ENCODE results near the gene MAGI2.
"Not testable (repeated sequence)": the region's sequence is repeated elsewhere in the genome, so short reads cannot be mapped to it uniquely, and the experiment has no call there.

Gene MAGI2

DNA sequence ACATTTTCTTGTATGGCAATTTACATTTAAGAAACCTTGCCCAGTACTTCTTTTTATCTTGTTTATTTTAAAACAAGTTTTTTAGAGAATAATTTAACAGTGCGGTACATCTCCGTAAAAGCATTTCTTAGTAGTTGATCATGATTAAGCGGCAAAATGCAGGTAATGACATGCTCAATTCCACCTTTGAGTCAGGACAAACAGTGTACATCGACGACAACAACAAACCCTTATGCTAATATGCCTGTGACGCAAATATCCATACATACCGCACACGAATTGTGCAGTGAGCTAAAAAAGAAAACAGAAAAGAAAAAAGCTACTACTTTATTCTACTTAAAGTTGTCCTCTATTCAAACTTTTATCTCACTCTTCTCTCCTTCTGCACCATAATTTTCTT, 1.9 kb downstream of the MAGI2 start:
- DNase-seq (ENCODE audit: low read depth, low spot score): no peak

DNA sequence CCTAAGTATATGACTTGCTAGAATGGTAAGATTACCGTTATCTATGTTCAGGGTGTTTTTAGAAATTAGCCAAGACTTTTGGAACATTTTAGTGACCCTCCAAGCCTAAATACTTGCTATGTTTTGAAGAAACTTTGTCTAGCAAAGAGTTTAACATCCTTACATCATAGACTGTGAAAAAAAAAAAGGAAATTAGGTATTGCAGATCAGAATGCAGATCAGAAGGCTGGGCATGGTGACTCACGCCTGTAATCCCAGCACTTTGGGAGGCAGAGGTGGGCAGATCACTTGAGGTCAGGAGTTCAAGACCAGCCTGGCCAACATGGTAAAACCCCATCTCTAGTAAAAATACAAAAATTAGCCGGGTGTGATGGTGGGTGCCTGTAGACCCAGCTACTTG, 10.7 kb downstream of the MAGI2 start:
- not testable (repeated sequence) for DNase-seq (ENCODE audit: low read depth, low spot score)

DNA sequence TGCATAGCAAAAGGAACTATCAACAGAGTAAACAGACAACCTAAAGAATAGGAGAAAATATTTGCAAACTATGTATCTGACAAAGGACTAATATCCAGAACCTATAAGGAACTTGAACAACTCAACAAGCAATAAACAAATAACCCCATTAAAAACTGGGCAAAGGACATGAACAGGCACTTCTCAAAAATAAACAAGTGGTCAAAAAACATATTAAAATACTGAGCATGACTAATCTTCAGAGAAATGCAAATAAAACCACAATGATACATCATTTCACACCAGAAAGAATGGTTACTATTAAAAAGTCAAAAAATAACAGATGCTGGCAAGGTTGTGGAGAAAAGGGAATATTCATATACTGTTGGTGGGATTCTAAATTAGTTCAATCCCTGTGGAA, 17.1 kb downstream of the MAGI2 start:
- no peak for DNase-seq (ENCODE audit: low read depth, low spot score)

DNA sequence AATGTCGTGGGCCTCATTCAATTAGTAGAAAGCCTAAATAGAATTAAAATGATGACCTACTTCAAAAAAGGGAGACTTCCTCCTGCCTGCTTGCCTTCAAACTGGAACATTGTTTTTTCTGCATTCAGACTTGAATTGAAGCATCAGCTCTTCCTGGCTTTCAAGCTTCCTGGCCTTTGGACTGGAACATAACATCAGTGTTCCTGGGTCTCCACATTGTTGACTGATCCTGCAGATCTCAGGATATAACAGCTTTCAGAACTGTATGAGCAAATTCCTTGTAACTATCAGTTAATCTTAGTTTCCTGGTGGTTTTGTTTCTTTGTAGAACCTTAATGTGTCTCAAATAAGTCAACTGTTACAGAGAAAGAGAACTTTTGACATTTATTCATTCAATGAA, 18.6 kb downstream of the MAGI2 start:
- DNase-seq (ENCODE audit: low read depth, low spot score): no peak

DNA sequence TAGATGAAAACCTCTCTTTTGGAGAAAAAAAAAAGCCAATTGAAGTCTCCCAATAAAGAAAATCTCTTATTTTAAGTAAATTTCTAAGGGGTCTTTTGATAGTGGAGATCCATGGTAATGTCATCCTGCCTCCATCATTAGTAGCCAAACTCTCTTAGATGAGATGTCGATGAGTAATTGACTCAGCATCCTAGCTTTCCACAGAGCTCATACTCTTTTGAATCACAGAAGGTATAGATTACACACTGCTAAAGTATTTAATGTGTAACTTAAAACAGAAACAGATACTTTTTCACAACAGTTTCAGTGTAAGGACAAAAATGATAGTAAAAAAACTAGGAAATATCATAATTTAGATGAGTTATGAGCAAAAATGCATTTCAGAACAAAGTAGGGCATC, 19.4 kb downstream of the MAGI2 start:
- DNase-seq (ENCODE audit: low read depth, low spot score): no peak

GRCh38 chr7:79430391-79430790, 23.1 kb downstream of the MAGI2 start:
- no peak for DNase-seq (ENCODE audit: low read depth, low spot score)

DNA sequence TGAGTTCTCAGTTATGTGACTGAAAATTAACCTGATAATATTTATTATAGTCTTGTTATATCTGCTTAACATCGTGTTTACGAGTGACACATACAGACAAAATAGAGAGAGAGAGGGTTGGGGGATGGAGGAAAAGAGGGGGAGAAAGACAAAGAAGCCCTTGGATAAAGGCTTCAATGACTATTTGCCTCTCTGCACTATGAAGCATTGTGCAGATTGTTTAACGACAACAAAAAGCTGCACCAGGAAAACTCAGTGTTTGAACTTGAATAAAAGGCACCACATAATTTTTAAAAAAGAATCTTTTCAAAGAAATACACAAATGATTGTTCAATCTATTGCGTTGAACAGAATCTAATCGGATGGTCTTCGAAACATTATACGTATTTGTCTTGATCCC, 27.8 kb downstream of the MAGI2 start:
- no peak for DNase-seq (ENCODE audit: low read depth, low spot score)

- DNase-seq (ENCODE audit: low read depth, low spot score): no peak
Observed at GRCh38 chr7:79421751-79422150, 31.7 kb downstream of the MAGI2 start.

DNA sequence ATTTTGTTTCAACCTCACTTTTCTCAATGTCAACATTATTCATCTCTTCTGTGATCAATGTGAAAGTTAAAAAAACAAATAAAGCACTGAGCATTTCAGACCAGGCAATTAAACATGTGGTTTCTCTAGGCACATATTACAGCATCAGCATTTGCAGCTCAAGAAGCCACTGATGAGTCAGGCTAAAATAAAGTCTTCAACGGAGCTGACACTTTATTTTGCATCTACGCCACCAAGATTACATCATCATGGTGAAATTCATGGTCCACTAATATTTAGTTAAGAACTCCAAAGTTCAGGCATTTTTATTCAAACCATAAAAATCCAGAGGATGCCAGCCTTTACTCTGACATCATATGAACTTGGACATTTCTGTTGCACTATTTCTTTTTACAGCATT, 33.0 kb downstream of the MAGI2 start:
- no peak for DNase-seq (ENCODE audit: low read depth, low spot score)

DNA sequence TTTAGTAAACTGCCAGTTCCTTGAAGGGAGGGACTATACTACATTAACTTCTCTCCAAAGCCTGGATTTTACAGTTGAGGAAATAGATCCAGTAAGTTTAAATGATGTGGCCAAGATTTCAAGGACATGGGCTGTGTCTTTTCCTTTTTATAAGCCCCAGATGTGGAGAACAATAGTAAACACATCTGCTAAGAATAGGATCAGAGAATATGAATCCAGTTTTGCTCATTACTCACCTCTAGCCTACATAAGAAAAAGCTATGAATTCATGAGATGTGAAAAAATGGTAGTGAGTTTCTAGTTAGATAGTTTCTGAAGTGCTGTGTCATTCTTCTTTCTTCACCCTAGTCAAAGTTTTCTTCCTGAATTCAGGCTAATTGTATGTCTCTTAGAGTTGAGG, 38.6 kb downstream of the MAGI2 start:
- DNase-seq (ENCODE audit: low read depth, low spot score): no peak

DNA sequence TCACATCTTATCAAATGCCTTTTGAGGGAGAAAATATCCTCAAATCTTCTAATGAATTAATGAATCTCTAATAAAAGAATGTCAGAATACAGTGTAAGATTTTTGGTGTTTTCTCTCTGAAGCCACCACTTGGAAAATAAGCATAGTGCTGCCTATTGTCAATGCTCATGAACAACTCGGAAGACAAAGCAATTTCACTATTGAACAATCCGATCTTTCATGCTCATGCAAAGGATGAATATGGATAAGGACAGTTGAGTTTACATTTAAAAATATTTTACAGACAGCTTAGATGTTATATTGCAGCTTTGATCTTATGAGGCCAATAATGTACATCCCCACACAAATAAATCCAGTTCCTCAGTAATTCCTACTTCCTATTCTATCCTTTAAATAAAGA, 40.6 kb downstream of the MAGI2 start:
- no peak for DNase-seq (ENCODE audit: low read depth, low spot score)

- DNase-seq (ENCODE audit: low read depth, low spot score): no peak
Observed at GRCh38 chr7:79412438-79412837, 41.0 kb downstream of the MAGI2 start.

- DNase-seq (ENCODE audit: low read depth, low spot score): no peak
Observed at GRCh38 chr7:79410345-79410744, 43.1 kb downstream of the MAGI2 start.

DNA sequence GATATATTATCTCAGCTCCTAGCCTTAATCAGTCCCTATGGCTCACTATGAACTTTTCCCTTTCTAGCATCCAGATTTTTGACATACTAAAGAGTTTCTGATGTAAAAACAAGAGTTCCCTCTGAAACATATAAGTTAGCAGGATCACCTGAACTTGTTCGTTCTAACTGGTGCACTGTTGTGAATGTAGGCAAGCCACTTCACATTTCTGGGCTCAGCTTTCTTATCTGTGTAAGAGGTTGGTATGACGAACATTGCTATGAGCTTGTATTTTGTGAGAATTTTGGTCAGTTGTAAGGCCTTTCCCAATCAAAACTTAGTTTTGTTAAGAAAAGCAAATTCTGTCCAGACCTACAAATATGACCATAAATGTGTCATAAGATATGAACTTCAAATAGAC, 46.1 kb downstream of the MAGI2 start:
- no peak for DNase-seq (ENCODE audit: low read depth, low spot score)

- no peak for DNase-seq (ENCODE audit: low read depth, low spot score)
Observed at GRCh38 chr7:79406371-79406770, 47.1 kb downstream of the MAGI2 start.

- DNase-seq (ENCODE audit: low read depth, low spot score): no peak
Observed at GRCh38 chr7:79405368-79405767, 48.1 kb downstream of the MAGI2 start.

GRCh38 chr7:79403879-79404278, 49.6 kb downstream of the MAGI2 start:
- no peak for DNase-seq (ENCODE audit: low read depth, low spot score)

- DNase-seq (ENCODE audit: low read depth, low spot score): no peak
Observed at GRCh38 chr7:79403451-79403850, 50.0 kb downstream of the MAGI2 start.

DNA sequence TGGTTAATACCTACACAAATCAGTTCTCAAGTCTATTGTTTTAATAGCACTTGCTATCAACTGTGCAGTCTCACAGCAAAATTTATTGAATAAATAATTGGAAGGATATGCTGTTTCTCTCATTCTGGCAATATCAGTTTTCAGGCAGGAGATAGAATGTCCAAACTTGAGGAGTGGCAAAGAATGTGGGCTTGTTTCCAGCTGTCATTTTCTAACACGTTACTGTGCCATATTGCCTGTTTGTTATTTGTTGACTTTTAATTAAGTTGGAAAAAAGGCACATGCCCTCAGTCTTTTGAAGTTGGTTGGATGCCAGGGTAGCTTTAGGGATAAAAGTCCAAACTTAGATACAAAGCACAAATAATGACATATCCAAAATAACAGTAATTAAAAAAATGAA, 52.2 kb downstream of the MAGI2 start:
- DNase-seq (ENCODE audit: low read depth, low spot score): no peak

DNA sequence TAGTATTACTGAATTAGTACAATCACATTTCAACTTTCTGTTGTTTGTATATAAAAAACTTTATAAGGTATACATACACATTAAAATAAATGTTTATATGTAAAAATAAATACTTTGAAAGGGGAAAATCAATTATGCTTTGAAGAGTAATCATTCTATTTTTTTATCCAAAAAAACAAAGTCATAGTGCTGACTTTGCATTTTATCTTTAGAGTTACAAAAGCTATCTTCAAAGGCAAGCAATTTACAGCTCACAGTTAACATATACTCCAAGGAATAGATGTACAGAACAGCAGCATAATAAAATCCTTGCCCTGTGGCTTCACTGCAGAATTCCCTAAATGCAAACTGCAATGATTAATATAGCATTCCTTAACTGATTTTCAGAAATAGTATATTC, 53.2 kb downstream of the MAGI2 start:
- DNase-seq (ENCODE audit: low read depth, low spot score): no peak

- no peak for DNase-seq (ENCODE audit: low read depth, low spot score)
Observed at GRCh38 chr7:79398138-79398749, 55.2 kb downstream of the MAGI2 start.

- no peak for DNase-seq (ENCODE audit: low read depth, low spot score)
Observed at GRCh38 chr7:79386688-79387422, 66.6 kb downstream of the MAGI2 start.

DNA sequence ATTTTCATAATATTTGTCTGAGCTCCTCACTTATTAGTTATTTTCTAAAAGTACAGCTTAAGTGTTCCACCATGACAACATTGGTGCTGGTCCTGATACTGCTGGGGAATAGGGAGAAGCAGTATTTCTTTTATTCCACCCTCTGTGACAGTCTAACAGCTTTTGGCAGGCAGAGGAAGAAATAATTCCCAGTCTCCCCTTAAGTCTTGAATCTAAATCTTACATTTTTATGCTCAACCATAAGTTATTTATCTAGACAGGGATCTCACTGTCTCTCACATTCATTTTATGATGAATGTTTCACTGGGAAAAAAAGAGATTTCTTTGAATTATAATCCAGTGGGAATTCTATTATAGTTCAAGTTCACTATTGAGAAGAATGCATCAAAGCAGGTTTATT, 71.5 kb downstream of the MAGI2 start:
- DNase-seq (ENCODE audit: low read depth, low spot score): no peak

- DNase-seq (ENCODE audit: low read depth, low spot score): no peak
Observed at GRCh38 chr7:79377097-79377496, 76.4 kb downstream of the MAGI2 start.

Data from activated CD4-positive, CD25-positive, alpha-beta regulatory T cell treated with anti-CD3 and anti-CD28 coated beads, Interleukin-2, amount 50 U/mL, for 16 hours (primary cell).